GM21825 (cell line): Measurements from ENCODE around the gene SRGAP2B.
"Not testable (repeated sequence)": the region's sequence is repeated elsewhere in the genome, so short reads cannot be mapped to it uniquely, and the experiment has no call there.

Source experiments
- ATAC-seq: cut with Tn5 transposase; IDR thresholded peaks from one replicate; pipeline ENCODE4 v1.9.1; 2021; ENCODE audit warnings: mild to moderate bottlenecking, moderate library complexity; ENCODE audit not compliant: unreplicated experiment

Gene SRGAP2B

DNA sequence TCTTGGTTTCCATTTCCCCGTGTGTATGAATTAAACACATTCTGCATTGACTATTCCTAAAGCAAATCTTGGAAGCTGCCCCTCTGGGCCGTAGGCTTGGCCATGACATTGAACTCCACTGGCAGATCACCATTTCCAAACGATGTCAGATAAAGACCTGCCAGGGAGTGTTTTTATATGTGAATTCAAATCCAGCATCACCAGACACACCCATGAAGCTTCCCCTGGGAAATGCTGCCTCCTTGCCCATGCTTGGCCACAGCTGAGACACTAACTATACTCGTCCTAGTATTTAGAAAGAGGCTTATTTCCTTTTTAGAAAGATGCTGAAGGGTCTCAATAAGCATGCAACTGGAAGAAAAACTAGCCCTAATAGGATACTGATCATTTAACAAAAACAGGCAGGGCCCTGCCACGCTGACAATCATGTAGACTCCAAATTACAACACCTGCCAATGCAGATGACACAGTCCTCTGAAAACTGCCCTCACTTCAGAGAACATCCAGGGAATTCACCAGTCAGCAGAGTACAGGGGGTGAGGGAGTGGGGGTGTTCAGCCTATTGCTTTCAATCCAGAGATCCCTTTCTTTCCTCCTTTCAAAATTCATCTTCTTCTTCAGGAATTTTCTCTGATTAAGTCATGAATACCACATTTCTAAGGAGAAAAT is 94.9 kb downstream of the SRGAP2B start:
- ATAC-seq, result not testable (repeated sequence)

DNA sequence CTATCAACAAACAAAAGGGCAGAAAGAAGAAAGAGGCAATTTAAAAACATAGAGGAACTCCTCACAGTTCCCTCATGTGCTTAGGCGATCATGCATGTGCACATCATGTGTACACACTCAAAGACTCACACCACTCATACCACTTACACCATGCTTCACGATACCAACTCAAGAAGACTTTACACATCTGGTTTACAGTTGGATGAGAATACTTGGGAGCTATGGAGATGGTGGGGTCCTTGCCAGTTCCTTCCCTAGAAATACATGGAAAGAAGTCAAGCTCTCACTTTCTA is 96.2 kb downstream of the SRGAP2B start:
- not testable (repeated sequence) for ATAC-seq

DNA sequence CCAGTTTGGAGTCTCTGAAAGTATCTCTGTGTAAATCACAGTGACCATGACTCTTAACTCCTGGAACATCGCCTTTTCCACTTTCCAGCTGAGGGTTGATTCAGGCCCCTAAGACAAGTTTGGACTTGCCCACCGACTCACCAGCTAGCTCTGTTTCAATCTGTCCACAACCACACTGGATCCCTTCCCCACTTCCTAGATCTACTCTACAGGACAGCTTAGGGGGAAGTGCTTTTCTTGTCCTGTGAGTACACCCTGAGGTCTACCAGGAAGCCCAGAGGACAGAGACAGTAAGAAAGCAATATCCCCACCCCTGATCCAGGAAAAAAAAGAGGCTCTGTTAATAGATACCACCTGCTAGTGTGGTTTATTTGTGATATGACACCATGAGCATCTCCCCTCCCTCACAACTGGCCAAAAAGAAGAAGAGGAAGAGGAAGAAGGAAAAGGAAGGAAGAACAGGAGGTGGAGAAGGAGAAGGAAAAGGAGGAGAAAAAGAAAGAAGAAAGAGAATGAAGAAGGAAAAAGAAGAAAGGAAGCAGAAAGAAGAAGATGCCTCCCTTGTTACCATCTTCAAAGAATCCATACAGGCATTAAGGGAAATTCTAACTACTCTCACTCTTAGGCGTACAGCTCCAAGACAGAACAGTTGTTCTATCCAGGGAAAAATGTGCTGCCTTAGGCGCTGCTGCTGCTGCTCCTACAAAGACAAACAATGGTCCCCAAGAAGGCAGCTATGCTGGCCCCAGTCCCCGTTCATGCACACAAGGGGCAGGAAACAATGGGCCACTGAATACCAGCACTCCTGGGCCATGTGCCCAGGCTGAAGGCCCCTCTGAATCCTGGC is 96.8 kb downstream of the SRGAP2B start:
- not testable (repeated sequence) for ATAC-seq

DNA sequence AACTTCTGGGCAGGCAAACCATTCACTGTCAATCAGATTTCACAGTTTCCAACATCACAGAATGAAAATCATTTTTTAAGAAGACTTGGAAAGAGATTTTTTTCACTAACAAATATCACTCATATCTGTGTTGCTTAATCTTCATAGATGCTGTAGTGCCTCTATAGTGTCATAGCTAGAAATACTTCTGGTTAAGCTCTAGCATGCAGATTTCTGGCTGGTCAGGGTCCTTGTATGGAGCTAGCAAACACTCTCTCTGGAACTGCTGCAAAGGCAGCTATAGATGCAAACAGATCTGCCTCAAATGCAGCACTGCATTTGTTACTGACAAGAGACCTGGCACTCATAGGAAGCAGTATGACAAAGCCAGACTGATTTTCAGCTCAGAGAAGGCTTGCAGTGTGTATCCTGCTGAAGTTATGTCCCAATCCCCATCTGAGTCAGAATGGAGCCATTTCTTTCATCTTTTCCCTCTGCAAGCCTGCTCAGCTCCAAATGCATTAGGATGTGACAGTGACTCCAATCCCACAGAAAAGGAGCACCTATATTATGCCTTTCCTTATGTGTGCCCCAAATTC is 99.2 kb downstream of the SRGAP2B start:
- ATAC-seq, result not testable (repeated sequence)

DNA sequence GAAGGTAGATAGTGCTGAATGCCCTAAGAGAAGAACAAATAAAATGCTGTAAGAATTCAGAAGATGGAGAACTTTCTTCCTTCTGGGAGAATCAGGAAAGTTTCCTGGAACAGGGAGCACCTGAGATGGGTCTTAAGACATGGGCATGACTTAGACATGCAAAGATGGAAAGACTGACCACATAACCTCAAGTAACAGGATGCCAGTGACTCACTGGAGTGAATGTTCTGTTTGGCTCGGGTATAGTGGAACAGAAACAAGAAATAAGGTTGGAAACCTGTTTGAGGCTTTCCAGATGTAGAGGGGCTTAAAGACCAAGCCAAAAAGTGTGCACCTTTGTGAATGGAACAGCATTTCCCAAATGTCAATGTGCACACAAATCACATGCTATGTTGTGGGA is 102.2 kb downstream of the SRGAP2B start:
- not testable (repeated sequence) for ATAC-seq

DNA sequence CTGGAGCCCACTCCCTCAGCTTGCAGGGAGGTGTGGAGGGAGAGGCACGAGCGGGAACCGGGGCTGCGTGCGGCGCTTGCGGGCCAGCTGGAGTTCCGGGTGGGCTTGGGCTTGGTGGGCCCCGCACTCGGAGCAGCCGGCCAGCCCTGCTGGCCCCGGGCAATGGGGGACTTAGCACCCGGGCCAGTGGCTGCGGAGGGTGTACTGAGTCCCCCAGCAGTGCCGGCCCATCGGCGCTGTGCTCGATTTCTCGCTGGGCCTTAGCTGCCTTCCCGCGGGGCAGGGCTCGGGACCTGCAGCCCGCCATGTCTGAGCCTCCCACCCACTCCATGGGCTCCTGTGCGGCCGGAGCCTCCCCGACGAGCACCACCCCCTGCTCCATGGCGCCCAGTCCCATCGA is 104.5 kb downstream of the SRGAP2B start:
- ATAC-seq, result not testable (repeated sequence)

DNA sequence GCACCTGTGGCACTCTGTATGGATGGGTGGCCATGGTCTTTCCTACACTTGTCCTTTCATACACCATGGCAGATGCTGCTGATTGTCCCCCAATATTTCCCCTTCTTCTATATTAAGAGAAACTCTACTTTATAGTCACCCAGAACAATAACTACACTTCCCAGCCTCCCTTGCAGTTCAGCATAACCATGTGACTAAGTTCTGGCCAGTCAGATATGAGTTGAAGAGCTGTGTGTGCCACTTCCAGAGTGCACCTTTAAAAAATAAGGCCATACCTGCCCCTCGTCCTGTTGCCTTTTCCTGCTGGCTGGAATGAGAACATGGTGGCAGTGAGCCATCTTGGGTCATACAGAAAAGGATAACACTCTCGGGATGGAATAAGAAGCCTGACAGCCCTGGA is 108.0 kb downstream of the SRGAP2B start:
- ATAC-seq, result not testable (repeated sequence)

DNA sequence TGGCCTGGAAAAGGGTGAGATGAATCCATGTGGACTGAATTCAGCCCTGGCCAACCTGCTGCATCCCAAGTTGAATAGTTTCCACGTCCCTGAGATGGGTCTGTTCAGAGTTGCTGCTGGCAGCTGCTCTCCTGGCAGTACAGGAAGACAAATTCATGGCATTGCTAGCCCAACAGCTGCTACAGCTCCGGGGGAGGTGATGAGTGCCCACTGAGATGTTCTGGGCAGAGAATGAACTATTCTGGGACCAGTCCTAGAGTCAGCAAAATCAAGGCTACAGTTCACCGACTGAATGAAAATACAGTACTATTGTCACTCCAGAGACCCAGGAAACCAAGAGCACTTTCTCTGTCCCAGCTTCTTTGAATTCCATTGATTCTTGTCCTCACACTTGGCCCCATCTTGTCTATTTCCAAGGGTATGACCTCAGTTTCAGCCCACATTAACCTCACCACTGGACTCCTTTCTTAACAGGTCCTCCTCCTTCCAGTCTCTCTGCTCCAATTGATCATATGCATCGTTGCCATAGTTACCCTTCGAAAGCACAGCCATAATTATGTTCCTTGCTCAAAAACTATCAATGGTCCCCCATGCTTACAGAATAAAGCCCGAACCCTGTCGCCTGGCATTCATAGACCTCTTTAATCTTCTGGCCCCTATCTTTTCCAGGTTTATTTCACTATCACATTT is 108.8 kb downstream of the SRGAP2B start:
- ATAC-seq, result not testable (repeated sequence)

DNA sequence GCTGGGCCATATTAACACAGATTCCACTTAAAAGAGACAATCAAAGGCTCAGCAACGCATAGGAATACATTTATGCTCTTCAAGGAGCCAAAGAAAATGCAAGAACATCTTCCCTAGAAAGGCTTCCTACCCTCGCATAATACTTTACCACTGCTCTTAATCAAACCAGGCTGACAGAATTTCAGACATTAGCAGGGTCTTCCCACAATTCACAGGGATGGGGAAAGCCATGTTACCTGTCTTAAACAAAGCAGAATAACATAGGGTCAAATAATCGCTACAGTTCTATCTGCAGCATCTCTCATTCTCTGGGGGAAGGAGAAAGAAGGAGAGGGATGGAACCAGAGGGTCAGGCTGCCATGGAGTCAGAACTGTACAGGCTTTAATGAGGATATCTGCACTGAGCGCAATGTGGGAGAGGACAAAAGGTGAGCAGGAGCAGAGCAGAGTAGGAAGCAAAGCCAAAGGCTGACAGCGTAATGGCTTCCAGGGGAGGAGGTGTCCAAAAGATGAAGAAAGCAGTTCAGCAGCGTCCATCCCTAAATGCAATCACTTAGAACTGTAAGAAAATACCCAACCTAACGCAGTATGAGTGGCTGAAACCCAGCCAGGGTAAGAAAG is 109.5 kb downstream of the SRGAP2B start:
- ATAC-seq, result not testable (repeated sequence)

DNA sequence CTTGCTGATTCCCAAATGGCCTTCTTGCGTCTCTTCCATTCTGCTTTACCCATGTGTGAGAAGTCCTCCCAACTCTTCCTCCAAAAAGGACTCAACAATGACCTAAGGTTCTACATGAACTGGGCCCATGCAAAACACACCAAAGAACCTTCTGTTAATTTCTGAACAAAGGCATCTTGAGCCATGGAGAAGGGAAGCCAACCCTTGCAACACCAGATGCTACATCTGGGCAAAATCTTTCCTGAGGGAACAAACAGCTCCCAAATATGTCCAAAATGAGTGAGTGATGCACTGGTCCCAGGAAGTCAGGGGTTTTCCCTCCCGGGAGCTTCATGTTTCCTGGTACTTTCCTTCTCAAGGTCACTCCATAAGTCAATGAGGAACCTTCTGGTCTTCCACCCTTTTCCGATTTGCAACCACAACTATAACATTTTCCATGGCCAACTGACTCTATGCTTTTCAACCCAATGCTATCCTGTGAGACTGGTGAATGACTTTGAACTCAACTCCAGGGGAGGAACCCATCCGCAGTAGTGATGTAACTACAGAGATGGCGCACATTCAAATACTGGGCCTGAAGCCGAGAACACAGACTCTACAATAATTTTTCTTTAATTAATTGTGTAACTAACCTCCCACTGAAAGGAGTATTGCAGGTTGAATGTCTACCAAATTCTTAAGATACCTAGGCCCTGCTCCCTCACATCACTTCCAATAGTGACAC is 112.2 kb downstream of the SRGAP2B start:
- ATAC-seq, result not testable (repeated sequence)

DNA sequence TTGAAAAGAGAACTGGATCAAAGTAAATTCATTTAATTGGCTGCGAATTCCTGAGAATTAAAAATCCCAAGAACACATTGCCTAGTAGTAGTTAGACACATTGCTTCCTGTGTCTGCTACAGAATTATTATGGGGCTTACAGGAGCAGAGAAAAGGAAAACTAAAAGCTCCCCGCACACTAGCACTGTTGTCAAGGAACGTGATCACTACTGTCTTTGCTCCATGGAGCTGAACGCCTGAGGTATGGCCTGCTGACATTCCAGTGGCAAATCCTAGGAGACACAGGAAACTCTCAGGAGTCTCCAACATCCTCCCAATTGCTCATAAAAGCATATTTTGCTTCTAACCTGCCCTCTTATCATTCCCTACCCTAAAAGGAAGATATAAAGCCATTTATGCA is 114.0 kb downstream of the SRGAP2B start:
- not testable (repeated sequence) for ATAC-seq

DNA sequence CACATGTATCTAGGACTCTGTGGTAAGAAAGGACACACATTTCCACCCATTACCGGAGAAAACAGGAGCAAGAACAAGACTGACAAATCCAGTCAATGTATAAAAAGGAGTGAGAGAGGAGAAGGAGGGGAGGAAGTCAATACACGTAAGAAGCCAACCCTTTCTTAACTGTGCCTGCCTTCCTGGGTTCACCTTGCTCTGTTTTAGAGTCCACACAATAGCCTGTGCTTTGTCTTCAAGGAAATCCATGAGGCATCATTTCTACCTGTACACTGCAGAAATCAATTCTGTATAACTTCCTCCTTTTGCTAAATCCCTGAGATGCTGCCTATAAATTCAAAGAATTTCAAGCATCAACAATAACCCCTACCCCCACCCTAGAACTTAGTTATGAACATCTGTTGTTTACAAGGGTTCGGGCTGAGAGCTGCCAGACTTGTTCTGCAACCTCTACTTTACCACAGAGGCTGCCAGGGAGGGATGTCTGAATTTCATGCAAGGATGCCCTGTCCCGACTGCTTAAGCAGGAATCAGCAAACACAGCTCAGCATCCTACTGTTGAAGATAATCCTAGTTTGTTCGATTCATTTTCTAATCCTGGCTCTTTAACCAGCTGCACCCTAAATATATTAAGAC is 115.0 kb downstream of the SRGAP2B start:
- not testable (repeated sequence) for ATAC-seq

DNA sequence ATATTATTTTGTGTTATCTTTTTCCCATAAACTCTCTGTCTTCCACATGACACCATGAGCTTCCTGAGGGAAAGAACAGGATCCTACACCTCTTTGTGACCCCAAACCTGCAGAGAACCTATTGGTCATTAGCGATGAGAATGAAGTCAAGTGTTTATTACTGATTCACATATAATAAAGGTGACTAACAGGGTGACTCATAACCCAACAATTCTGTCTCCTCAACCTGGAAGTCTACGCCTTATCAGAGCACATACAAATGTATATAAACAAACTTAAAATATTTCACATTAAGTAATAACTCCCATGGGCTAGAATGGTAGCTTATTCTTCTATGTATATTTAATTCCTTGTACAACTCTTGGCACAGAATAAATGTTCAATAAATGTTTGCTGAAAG is 117.3 kb downstream of the SRGAP2B start:
- not testable (repeated sequence) for ATAC-seq

DNA sequence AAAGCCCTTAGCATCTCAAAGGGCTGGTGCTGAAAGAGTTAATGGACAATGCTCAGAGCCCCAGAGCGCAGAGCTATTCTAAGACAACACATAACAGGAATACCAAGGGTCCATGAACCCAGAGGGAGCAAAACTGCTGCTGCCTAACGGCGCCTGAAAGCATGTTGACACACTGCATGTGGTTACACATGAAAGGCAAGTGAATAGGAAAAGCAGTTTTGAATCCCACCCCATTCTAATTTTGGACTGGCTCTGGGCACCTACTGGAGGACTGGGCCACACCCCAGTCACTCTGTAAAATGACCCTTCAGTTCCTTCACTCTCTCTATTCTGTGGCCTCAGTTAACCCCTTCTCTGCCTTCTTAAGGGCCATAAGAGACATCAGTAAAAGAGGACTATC is 123.2 kb downstream of the SRGAP2B start:
- not testable (repeated sequence) for ATAC-seq

DNA sequence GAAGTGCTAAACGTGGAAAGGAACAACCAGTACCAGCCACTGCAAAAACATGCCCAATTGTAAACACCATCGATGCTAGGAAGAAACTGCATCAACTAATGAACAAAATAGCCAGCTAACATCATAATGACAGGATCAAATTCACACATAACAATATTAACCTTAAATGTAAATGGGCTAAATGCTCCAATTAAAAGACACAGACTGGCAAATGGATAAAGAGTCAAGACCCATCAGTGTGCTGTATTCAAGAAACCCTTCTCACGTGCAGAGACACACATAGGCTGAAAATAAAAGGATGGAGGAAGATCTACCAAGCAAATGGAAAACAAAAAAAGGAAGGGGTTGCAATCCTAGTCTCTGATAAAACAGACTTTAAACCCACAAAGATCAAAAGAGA is 128.6 kb downstream of the SRGAP2B start:
- ATAC-seq, result not testable (repeated sequence)

DNA sequence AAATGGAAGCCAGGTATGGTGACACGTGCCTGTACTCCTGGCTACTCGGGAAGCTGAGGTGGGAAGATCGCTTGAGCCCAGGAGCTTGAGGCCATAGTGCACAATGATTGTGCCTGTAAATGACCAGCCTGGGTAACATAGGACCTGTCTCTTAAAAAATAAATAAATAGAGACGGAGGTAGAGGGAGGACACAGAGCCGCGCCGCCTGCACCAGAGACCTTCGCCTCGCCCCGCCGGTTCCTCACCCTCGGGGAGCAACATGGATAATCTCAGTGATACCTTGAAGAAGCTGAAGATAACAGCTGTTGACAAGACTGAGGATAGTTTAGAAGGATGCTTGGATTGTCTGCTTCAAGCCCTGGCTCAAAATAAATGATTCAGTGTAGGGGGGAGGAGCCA is 130.4 kb downstream of the SRGAP2B start:
- ATAC-seq, result not testable (repeated sequence)

DNA sequence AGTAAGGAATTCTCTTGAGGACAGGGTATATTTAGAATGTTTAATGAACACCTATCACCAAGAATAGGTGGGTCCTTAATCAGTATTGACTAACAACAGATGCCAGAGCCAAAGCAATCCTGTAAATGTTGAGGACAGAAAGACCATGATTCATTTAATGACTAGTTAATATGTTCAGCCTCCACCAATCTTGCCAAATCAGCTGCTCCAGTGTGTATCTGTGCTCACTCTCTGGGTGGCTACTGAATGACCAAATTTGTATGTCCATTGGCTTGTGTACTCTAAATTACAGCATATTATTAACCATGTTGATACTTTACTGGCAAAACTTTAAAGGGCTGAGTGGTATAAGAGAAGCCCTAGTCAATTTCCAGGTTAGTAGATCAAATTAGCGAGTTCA is 130.9 kb downstream of the SRGAP2B start:
- ATAC-seq, result not testable (repeated sequence)

DNA sequence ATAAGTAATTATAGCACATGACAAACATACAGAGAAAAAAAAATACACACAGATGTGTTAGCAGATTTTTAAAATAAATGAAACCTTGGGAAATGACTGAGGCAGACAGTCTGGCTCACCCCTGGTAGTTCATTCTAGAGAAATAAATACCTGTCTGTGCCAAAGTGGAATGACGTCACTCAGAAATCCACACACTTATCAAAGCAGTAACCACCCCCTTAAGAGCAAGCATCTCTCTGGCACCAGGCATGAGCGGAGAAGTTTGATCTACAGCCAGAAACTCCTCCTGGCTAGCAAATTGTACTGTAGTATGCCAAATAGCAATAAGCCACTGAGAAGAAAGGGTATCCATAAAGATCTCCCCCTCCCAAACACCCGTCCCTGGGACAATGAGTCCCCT is 131.6 kb downstream of the SRGAP2B start:
- ATAC-seq, result not testable (repeated sequence)
